KOPT-K1 (cell line): ENCODE measurements around the gene ANKRD13A.
"Not testable (repeated sequence)": the region's sequence is repeated elsewhere in the genome, so short reads cannot be mapped to it uniquely, and the experiment has no call there.

Experiments
- H3K27ac ChIP-seq: fragments of 200-600 bp; sonication (generic); 2 replicates; pipeline ENCODE4 v1.5.1; 2016; ENCODE audit warnings: antibody characterized with exemption, mild to moderate bottlenecking, low read depth, low read length; ENCODE audit not compliant: poor library complexity, severe bottlenecking
- H3K36me3 ChIP-seq: fragments of 200-600 bp; sonication (generic); 2 replicates; pipeline ENCODE4 v1.5.1; 2017; ENCODE audit warnings: antibody characterized with exemption, mild to moderate bottlenecking, low read length, moderate library complexity; ENCODE audit not compliant: insufficient read depth
- H3K9me3 ChIP-seq: fragments of 200-600 bp; sonication (generic); 2 replicates; pipeline ENCODE4 v1.5.1; 2017; ENCODE audit warnings: antibody characterized with exemption, low read length, mild to moderate bottlenecking; ENCODE audit not compliant: insufficient read depth, poor library complexity, severe bottlenecking

ANKRD13A gene

DNA sequence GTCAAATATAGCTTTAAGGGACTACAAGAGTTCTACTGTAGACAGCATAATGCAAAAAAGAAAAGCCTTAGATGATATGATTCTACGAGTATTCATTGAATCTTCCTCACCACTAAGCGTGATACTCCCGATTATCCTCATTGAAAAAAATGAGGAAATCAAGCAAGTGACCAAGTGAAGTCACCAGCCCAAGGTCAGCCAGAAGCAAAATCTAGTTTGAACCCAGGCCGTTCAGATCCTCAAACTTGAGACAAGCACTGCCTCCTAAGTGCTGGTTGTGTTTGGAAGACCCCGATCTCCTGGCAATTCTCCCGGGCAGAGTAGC is 3.9 kb upstream of the ANKRD13A start:
- peak overlapping the region; percentile 97 for H3K27ac ChIP-seq
- peaks cover 33% of the 10 kb centered on the region for H3K36me3 ChIP-seq
- H3K9me3 ChIP-seq = no peaks in the 10 kb centered on the region

DNA sequence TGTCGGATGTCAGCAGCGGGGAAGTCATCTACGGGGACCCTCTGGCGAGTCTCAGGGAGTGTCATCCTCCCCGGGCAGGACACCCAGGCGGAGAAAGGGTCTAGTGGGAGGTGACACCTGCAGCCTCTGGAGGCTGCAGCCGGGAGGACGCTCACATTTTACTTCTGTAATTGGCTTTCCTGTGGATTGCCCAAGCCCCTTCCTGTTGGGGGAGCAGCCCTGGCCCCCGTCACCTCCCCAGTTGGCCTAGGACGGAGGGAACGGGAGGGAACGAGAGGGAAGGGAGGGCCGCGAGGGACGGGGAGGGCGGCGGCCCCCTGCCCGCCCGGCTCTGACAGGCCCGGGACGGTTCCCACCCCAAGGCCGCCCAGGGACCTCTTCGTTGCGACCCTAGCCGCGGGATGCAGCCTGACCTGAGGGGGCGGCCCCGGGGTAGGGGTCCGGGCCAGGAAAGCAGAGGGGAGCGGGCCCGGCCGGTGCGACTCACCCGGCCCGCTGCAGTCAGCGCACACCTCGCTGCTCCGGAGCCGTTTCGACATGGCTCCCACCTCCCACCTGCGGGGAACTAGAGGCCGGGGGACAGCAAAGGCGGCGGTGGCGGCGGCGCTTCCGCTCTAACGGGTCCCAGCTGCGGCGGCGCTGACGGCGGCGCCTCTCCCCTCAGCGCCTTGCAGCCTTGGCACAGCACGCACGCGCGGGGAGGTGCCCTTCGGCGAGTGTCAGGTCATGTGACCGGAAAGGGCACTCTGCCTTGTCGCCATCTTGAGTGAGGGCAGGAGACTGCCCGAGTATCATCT is 3.3 kb upstream of the ANKRD13A start, which contains the start of gene GIT2:
GIT2 (minus strand) TSS at position 683 of the 797 bp plus-strand sequence; CDS start at position 539, 144 bp downstream.
- Histone ChIP-seq H3K36me3 (peaks cover 27% of the 10 kb centered on the region), H3K9me3 (no peaks in the 10 kb centered on the region), H3K27ac (peak within 1 kb of the TSS; percentile 97)

DNA sequence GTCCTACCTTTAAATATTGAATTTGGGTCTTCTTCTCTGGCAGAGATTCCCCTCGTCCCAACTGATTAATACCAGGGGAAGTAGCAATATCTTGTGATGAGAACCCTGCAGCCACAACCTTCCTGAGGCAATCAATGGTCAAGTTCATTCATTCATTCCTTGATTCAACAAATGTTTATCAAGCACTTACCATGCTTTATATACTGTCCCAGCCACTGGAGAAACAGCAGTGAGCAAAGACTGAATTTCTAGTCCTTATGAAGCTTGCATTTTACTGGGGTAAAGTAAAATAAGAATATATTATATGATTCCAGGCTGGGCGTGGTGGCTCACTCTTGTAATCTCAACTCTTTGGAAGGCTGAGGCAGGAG is 2.8 kb upstream of the ANKRD13A start:
- H3K27ac ChIP-seq = peak overlapping the region; percentile 97
- H3K36me3 ChIP-seq = peaks cover 21% of the 10 kb centered on the region
- no peaks in the 10 kb centered on the region for H3K9me3 ChIP-seq

DNA sequence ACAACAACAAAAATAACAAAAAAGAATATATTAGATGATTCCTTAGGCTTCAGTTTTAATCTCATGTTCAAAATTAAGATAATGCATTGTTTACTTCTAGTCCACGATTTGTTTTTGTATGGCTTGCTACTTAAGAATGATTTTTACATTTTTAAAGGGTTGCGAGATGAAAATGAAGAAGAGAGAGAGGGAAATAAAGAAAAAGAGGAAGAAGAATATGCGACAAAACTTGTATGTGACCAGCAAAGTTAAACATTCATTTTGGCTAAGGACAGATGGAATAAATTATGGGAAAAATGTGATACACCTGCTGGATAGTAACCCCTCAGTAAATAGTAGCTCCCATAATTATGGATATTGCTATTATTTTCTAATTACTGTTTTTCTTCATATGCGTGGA is 1.8 kb upstream of the ANKRD13A start:
- no peaks in the 10 kb centered on the region for H3K9me3 ChIP-seq
- peaks cover 12% of the 10 kb centered on the region for H3K36me3 ChIP-seq
- no peak overlapping the region for H3K27ac ChIP-seq

DNA sequence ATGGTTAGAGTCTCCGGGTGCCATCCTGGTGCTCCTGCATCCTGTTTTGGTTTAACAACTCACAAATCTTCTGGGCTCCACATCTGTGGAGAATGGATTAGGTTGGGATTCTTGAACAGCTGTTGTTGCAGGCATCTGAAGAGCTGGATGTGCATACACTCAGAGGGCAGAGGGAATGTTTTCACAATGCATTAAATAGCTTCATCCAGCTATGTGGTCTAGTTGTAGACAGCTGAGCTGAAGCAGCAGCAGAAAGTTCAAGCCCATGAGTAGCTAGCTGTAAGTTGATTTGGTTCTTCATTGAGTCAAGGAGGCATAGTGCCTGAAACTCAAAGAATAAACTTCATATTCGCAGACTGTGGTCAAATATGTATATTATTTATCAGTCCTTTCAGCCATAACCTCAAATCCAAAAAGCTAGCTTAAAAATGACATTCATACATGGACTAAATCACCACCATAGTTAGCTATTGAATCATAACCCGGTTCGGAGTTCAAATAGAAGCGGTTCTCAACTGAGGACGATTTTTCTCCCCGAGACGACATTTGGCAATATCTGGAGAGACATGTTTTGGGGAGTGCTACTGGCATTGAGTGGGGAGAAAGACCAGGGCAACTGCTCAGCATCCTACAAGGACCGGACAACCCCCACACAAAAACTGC is 858 bp upstream of the ANKRD13A start:
- Histone ChIP-seq H3K9me3 (no peaks in the 10 kb centered on the region), H3K36me3 (peaks cover 12% of the 10 kb centered on the region), H3K27ac (peak overlapping the region; percentile 83)

DNA sequence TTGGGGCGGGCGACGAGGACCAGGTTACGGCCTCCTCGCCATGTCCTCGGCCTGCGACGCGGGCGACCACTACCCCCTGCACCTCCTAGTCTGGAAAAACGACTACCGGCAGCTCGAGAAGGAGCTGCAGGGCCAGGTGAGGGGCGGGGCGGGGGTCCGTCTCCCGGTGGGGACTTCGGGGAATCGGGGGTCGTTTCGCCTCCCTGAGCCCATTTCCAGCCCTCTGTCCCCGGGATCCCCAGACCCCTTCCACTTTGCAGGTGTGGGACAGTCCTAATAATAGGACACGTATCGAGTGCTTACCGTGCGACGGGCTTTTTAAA is 380 bp downstream of the ANKRD13A start:
- H3K9me3 ChIP-seq = no peaks in the 10 kb centered on the region
- peak overlapping the region; percentile 83 for H3K27ac ChIP-seq
- peaks cover 15% of the 10 kb centered on the region for H3K36me3 ChIP-seq

DNA sequence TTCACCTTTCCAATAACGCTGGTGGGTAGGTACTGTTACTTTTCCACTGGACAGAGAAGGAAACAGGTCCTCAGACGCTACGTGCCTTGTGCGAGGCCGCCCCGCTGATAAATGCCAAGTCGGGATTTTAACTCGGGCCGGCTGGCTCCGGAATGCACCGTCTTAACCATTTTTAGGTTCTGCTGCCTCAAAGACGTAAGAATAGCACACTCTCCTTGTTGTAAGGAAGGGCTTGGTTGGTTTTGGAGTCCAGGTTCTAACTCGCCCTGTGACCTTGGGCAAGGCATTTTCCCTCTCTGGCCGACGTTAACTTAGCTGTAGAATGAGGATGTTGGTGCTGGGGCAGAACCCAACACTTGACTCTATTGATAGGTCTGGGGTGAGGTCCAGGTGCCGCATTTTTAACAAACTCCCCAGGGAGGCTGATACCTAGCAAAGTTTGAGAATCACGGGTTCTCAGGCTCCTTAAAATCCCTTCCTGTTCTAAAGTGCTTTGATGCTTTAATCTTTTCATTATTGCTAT is 814 bp downstream of the ANKRD13A start:
- no peaks in the 10 kb centered on the region for H3K9me3 ChIP-seq
- H3K27ac ChIP-seq = peak overlapping the region; percentile 83
- H3K36me3 ChIP-seq = peaks cover 15% of the 10 kb centered on the region

DNA sequence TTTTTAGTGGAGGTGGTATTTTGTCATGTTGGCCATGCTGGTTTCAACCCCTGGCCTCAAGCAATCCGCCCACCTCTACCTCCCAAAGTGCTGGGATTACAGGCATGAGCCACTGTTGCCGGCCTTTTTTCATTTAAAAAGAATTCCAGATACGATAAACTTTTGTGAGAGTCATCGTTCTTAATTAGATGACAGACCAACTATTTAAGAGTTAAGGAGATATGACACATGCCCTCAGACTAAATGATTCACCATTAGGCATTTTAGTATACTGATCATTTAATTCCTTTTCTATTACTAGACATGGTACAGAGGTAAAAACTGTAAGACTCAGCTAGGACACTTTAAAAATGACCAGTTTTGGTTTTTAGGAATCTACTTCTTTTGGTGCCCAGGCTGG is 2.4 kb downstream of the ANKRD13A start:
- no peak overlapping the region for H3K27ac ChIP-seq
- no peaks in the 10 kb centered on the region for H3K9me3 ChIP-seq
- peaks cover 15% of the 10 kb centered on the region for H3K36me3 ChIP-seq

DNA sequence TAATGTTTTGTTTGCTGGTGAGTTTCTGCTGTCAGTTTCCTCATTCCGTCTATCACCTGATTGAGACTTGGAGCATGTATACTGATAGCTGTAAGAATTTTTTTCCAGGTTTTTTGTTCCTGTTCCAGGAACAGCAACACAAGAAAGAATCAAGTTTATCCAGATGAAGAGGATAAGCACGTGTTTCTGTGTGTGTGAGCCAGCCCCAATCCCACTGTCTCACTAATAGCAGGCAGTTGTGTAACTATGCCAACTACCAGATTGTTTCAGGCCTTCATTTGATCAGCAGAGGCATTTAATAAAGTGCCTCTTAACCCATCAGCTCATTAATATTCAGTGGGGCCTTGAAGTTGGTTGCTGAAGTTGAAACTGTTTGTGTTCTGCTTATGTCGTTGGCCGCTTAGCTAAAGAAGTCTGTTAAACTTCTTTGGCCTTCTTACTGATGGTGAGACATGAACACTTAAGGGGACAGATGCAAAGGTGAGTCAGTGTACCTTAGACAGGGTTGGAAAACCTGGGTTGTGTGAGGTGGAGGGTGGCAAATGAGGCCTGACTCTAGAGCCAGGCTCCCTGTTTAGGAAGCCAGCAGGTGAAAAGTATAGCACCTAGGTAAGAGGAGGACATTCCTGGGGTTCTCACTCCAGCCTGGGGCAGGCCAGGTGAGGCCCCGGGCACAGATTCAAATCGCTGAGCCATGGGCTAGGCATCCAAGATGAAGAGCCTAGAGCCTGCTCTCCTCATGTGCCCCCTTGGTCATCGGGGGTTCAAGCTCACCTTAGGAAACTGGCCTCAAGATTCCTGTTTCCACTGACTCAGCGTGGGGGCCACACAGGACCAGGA is 3.7 kb downstream of the ANKRD13A start:
- Histone ChIP-seq H3K27ac (no peak overlapping the region), H3K9me3 (no peaks in the 10 kb centered on the region), H3K36me3 (peaks cover 15% of the 10 kb centered on the region)

DNA sequence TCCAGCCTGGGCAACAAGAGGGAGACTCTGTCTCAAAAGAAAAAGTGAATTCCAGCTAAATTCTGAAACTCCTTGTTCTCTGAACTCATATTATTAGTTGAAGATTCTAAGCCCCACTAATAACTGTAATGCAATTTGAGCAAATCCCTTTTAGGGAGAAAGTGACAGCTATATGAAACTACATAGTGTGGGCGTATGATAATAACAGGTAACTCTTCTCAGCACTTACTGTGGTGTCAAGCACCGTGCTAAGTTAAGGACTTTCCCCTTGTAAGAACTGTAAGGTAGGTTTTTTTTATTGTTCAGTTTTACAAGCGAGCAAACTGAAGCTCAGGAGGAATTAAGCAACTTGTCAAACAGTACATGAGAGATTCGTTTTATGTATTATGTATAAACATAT is 5.4 kb downstream of the ANKRD13A start:
- Histone ChIP-seq H3K9me3 (no peaks in the 10 kb centered on the region), H3K27ac (no peak overlapping the region), H3K36me3 (peaks cover 15% of the 10 kb centered on the region)

DNA sequence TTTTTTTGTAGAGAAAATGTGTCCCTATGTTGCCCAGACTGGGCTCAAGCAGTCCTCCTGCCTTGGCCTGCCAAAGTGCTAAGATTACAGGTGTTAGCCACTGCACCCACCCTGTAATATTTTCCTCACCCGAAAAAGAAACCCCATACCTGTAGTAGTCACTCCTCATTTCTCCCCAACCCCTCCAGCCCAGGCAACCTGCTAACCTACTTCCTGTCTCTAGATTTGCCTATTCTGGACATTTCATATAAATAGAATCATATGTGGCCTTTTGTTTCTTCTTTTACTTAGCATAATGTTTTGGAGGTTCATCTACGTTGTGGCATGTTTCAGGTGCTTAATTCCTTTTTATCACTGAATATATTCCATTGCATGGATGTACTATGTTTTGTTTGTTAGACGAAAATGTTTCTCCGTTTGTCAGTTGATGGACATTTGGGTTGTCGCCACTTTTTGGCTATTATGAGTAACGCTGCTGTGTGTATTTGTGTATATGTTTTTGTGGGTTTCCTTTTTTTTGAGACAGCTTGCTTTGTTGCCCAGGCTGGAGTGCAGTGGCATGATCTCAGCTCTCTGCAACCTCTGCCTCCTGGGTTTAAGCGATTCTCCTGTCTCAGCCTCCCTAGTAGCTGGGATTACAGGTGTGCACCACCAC is 6.2 kb downstream of the ANKRD13A start:
- H3K27ac ChIP-seq = no peak overlapping the region
- H3K36me3 ChIP-seq = peaks cover 15% of the 10 kb centered on the region
- no peaks in the 10 kb centered on the region for H3K9me3 ChIP-seq

DNA sequence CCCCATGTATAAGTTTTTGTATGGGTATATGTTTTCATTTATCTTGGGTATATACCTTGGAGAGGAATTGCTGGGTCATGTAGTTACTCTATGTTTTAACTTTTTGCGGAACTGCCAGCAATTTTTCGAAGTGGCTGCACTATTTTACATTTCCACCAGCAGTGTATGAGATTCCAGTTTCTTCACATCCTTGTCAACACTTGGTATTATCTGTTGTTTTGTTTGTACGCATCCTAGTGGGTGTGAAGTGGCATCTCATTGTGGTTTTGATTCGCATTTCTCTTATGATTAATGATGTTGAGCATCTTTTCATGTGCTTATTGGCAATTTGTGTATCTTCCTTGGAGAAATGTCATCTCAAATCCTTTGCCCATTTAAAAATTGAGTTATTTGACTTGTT is 6.9 kb downstream of the ANKRD13A start:
- no peaks in the 10 kb centered on the region for H3K9me3 ChIP-seq
- H3K36me3 ChIP-seq = peaks cover 15% of the 10 kb centered on the region
- no peak overlapping the region for H3K27ac ChIP-seq

DNA sequence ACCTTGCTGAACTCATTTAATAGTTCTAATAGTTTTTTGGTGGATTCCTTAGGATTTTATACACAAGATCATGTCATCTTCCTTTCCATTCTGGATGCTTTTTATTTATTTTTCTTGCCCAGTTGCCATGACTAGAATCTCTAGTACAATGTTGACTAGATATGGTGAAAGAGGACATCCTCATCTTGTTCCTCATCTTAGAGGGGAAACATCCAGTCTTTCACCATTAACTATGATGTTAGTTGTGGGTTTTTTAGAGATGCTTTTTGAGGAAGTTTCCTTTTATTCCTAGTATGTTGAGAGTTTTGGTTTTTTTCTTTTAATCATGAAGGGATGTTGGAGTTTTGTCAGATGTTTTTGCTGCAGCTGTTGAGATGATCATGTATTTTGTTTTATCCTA is 8.7 kb downstream of the ANKRD13A start:
- H3K36me3 ChIP-seq = peaks cover 23% of the 10 kb centered on the region
- no peak overlapping the region for H3K27ac ChIP-seq
- H3K9me3 ChIP-seq = no peaks in the 10 kb centered on the region

DNA sequence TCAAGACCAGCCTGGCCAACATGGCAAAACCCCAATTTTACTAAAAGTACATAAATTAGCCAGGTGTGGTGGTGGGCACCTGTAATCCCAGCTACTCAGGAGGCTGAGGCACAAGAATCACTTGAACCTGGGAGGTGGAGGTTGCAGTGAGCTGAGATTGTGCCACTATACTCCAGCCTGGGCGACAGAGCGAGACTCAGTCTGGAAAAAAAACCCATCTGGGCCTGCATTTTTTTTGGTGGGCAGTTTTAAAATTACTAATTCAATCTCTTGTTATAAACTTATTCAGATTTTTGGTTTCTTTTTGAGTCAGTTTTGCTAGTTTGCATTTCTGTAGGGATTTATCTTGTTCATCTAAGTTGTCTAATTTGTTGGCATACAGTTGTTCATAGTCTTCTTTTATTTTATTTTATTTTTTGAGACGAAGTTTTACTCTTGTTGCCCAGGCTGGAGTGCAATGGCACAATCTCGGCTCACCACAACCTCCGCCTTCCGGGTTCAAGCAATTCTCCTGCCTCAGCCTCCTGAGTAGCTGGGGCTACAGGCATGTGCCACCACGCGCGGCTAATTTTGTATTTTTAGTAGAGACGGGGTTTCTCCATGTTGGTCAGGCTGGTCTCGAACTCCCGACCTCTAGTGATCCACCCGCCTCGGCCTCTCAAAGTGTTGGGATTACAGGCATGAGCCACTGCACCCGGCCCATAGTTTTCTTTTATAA is 9.6 kb downstream of the ANKRD13A start:
- not testable (repeated sequence) for H3K9me3 ChIP-seq, H3K27ac ChIP-seq
- peaks cover 23% of the 10 kb centered on the region for H3K36me3 ChIP-seq
